PC-9 (cell line): ENCODE data around the gene PIK3R5. TPM values are rescaled to one million over a fixed set of nuclear protein-coding genes. Genes with fewer than 3 reads are reported as not detected.

ENCODE experiments used
- BruUV-seq: library from RNA; stranded (reverse); fragments of 400-500 nt; replicated peaks from 2 replicates; lab custom pipeline; 2021; lab: Mats Ljungman, UMichigan
- CTCF ChIA-PET: fragments of 300-600 bp; sonication (Branson Sonifier 250); formaldehyde crosslinking; loops from one replicate; lab custom pipeline; 2022; ENCODE audit warnings: antibody characterized with exemption; lab: Charles Lee
- POLR2A ChIA-PET: fragments of 300-600 bp; sonication (Branson Sonifier 250); formaldehyde crosslinking; loops from one replicate; lab custom pipeline; 2022; ENCODE audit warnings: antibody characterized with exemption; ENCODE audit not compliant: unreplicated experiment; lab: Charles Lee
- DNase-seq, 2 experiments: peaks; one replicate each; pipeline versions ENCODE4 v3.0.0 to v3.0.0-alpha.2; 2015 to 2022; ENCODE audit warnings: mixed read lengths in 1 of 2
- H2AFZ ChIP-seq: fragments of 200-600 bp; sonication (generic); 2 replicates; pipeline ENCODE4 v1.8.1; 2017; ENCODE audit warnings: antibody characterized with exemption
- H3F3A ChIP-seq: fragments of 200-600 bp; sonication (generic); 2 replicates; pipeline ENCODE4 v1.8.1; 2017; ENCODE audit warnings: antibody characterized with exemption, mild to moderate bottlenecking, low read depth; ENCODE audit not compliant: insufficient read depth
- H3K27ac ChIP-seq: fragments of 200-600 bp; sonication (generic); 2 replicates; pipeline ENCODE4 v1.6.1; 2016; ENCODE audit warnings: mixed run types
- H3K27me3 ChIP-seq: fragments of 200-600 bp; sonication (generic); 2 replicates; pipeline ENCODE4 v1.6.1; 2016; ENCODE audit warnings: low read depth, mixed run types; ENCODE audit not compliant: insufficient read depth
- H3K36me3 ChIP-seq: fragments of 200-600 bp; sonication (generic); 2 replicates; pipeline ENCODE4 v1.6.1; 2016; ENCODE audit warnings: low read depth, mixed run types
- H3K4me1 ChIP-seq: fragments of 200-600 bp; sonication (generic); replicated peaks from 2 replicates; pipeline ENCODE4 v1.6.1; 2016; ENCODE audit warnings: mixed run types; ENCODE audit not compliant: insufficient read depth
- H3K4me2 ChIP-seq: fragments of 200-600 bp; sonication (generic); 2 replicates; pipeline ENCODE4 v1.6.1; 2017; ENCODE audit warnings: mixed run types
- H3K4me3 ChIP-seq: fragments of 200-600 bp; sonication (generic); 2 replicates; pipeline ENCODE4 v1.6.1; 2016; ENCODE audit warnings: mixed run types
- H3K79me2 ChIP-seq: fragments of 200-600 bp; sonication (generic); 2 replicates; pipeline ENCODE4 v1.6.1; 2017; ENCODE audit warnings: low read depth, mixed run types
- H3K9me2 ChIP-seq: fragments of 200-600 bp; sonication (generic); 2 replicates; pipeline ENCODE4 v1.8.1; 2017; ENCODE audit warnings: mild to moderate bottlenecking; ENCODE audit not compliant: insufficient read depth
- H3K9me3 ChIP-seq: fragments of 200-600 bp; sonication (generic); 2 replicates; pipeline ENCODE4 v1.8.1; 2016; ENCODE audit warnings: low read depth; ENCODE audit not compliant: insufficient read depth
- H4K20me1 ChIP-seq: fragments of 200-600 bp; sonication (generic); 2 replicates; pipeline ENCODE4 v1.8.1; 2017; ENCODE audit not compliant: insufficient read depth
- CTCF ChIP-seq: fragments of 200-600 bp; sonication (generic); conservative IDR thresholded peaks from 2 replicates; pipeline ENCODE4 v1.6.1; 2017; ENCODE audit warnings: mixed run types, antibody characterized with exemption, mild to moderate bottlenecking, moderate library complexity
- EZH2 ChIP-seq: fragments of 200-600 bp; sonication (generic); IDR thresholded peaks from 2 replicates; pipeline ENCODE4 v1.8.0; 2017; ENCODE audit warnings: antibody characterized with exemption, low read depth
- intact Hi-C: fragments of 100-400 bp; cut with micrococcal nuclease; formaldehyde crosslinking; loops from one replicate; pipeline ENCODE4 v1.10.0; 2022; ENCODE audit not compliant: unreplicated experiment
- total RNA-seq: library from RNA; stranded (reverse); gene quantifications from 2 replicates; pipeline ENCODE4 v1.2.3, GENCODE V29; 2021

Gene PIK3R5
- total RNA-seq, 1 experiment from 2014 or later, result not detected

DNA sequence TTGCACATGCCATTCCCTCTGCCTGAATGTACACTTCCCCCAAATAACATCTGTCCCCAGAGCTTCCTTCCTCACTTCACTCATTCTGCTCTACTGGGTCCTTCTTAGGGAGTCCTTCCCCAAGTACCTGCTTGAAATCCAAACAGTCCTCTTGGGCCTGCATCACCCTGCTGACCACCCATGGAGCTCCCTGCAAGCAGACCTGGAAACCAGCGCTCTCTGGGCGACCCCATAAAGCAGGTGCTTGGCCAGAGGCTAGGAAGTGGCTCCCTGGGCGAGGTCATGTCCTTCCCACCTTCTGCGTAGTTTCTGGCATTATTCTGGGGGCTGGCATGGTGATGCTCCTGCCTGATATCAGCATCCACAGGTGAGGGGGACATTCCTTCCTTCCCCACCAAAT lies 43.6 kb upstream of the PIK3R5 start:
- TF ChIP-seq EZH2 (no peak), CTCF (no peak)
- H3K4me3 ChIP-seq, result no peak overlapping the region
- no peaks in the 10 kb centered on the region for H3K27me3 ChIP-seq
- H3K36me3 ChIP-seq, result no peaks in the 10 kb centered on the region
- H4K20me1 ChIP-seq, result no peaks in the 10 kb centered on the region
- H3K4me2 ChIP-seq, result no peak overlapping the region
- no peak overlapping the region for H2AFZ ChIP-seq
- ChIA-PET CTCF (interaction anchor here (0.5 to 0.7 kb wide), 2 partner anchors 13 to 206 kb away, joined by 3 read pairs; no protein-coding TSS in a partner anchor), POLR2A (interaction anchor here (0.6 kb wide), 1 partner anchor 188 kb away, joined by 5 read pairs; no protein-coding TSS in a partner anchor)
- H3K4me1 ChIP-seq, result no peaks in the 10 kb centered on the region
- no peak overlapping the region for H3K27ac ChIP-seq
- no peaks in the 10 kb centered on the region for H3K9me2 ChIP-seq
- no peaks in the 10 kb centered on the region for H3K79me2 ChIP-seq
- H3F3A ChIP-seq, result no peaks in the 10 kb centered on the region
- H3K9me3 ChIP-seq, result no peaks in the 10 kb centered on the region
- intact Hi-C loops, result loop anchor here (10.0 kb wide), 1 partner anchor 106 kb away; no protein-coding TSS in a partner anchor
- DNase-seq, result no peak
- no TSS peak for BruUV-seq

- no peak overlapping the region for H3K27ac ChIP-seq
- no peaks in the 10 kb centered on the region; the same call in 1 of the 2 replicates for H3K27me3 ChIP-seq
- no peaks in the 10 kb centered on the region for H3F3A ChIP-seq
- no peak overlapping the region for H3K4me2 ChIP-seq
- no peaks in the 10 kb centered on the region for H3K9me3 ChIP-seq
- H3K79me2 ChIP-seq, result no peaks in the 10 kb centered on the region
- H3K9me2 ChIP-seq, result no peaks in the 10 kb centered on the region
- no peak overlapping the region for H3K4me3 ChIP-seq
- no TSS peak for BruUV-seq
- H2AFZ ChIP-seq, result no peak overlapping the region
- H3K36me3 ChIP-seq, result no peaks in the 10 kb centered on the region
- no peaks in the 10 kb centered on the region for H3K4me1 ChIP-seq
- CTCF ChIA-PET, result no interaction called here
- DNase-seq, result no peak
- POLR2A ChIA-PET, result no interaction called here
- TF ChIP-seq EZH2, result no peak
- no peak for TF ChIP-seq CTCF
- intact Hi-C loops, result loop anchor here (10.0 kb wide), 1 partner anchor 108 kb away; no protein-coding TSS in a partner anchor
- no peaks in the 10 kb centered on the region for H4K20me1 ChIP-seq
These were observed 41.7 kb upstream of the PIK3R5 start for GRCh38 chr17:9007052-9007714.

GRCh38 chr17:9006175-9006767 lies 40.8 kb upstream of the PIK3R5 start:
- Histone ChIP-seq H3K9me2 (no peaks in the 10 kb centered on the region), H3K27me3 (no peaks in the 10 kb centered on the region; the same call in 1 of the 2 replicates), H2AFZ (no peak overlapping the region), H3K9me3 (no peaks in the 10 kb centered on the region), H3K4me2 (no peak overlapping the region), H4K20me1 (no peaks in the 10 kb centered on the region), H3K36me3 (no peaks in the 10 kb centered on the region), H3K79me2 (no peaks in the 10 kb centered on the region), H3K4me3 (no peak overlapping the region), H3F3A (no peaks in the 10 kb centered on the region), H3K4me1 (no peaks in the 10 kb centered on the region), H3K27ac (no peak overlapping the region)
- TF ChIP-seq CTCF (no peak), EZH2 (no peak)
- intact Hi-C loops, result loop anchor here (10.0 kb wide), 1 partner anchor 109 kb away; no protein-coding TSS in a partner anchor
- BruUV-seq, result no TSS peak
- POLR2A ChIA-PET, result no interaction called here
- CTCF ChIA-PET, result no interaction called here
- DNase-seq, result no peak
